ENCODE results near the gene GAN. TPM values are rescaled to one million over a fixed set of nuclear protein-coding genes. Genes with fewer than 3 reads are reported as not detected.

GAN gene
- total and polyA plus RNA-seq, 10 donors, result 0.54 to 10.3 (median 6.1) TPM

DNA sequence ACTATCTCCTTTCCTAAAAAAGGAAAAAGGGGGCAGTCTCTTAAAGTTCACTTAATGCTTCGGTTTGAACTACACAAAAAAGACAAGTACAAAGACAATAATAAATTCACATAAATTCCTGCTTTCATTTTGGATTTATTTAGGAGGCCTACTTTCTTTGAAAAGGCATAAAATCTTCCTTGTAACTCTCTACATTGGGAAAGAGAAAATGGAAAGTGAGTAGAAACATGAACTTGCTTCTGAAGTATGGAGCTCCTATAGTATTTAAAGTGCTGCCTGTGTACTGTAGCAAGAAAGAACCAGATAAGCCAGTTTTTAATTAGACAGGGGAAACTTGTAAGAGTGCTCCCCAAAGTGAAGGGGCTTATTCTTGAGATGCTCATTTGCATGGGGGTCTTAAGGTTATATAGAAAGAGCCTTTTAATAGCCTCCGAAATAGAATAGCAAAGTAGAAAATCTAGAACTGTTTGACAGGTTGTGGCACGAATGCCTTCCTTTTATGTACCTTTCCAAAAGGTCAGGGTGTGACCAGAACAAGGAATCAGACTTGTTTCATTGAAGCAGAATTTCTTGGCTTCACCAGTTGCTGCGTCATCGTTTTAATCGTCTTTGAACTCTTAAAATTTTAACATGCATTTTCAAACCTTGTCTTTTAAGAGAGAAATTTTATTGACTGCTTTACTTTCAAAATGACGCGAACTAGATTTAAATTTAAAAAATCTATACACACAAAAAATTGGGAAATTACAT is 12.9 kb downstream of the GAN start:
- no peak overlapping the region for H3K4me3 ChIP-seq
- no peaks in the 10 kb centered on the region for H3K9me3 ChIP-seq
- no peak for DNase-seq
- WGBS, 5 donors, result 81 to 91% (median 84%) methylated on average over 8 of the region's 8 CpGs
- intact Hi-C loops (cut with DNase I; ENCODE audit: low total_unique reads), result no loop called here
- no peak overlapping the region for H3K27ac ChIP-seq
- H3K36me3 ChIP-seq, result no peaks in the 10 kb centered on the region
- peaks cover 0 to 4% (median 0%) of the 10 kb centered on the region in 6 donors for H3K4me1 ChIP-seq
- TF ChIP-seq, protein P1, sequence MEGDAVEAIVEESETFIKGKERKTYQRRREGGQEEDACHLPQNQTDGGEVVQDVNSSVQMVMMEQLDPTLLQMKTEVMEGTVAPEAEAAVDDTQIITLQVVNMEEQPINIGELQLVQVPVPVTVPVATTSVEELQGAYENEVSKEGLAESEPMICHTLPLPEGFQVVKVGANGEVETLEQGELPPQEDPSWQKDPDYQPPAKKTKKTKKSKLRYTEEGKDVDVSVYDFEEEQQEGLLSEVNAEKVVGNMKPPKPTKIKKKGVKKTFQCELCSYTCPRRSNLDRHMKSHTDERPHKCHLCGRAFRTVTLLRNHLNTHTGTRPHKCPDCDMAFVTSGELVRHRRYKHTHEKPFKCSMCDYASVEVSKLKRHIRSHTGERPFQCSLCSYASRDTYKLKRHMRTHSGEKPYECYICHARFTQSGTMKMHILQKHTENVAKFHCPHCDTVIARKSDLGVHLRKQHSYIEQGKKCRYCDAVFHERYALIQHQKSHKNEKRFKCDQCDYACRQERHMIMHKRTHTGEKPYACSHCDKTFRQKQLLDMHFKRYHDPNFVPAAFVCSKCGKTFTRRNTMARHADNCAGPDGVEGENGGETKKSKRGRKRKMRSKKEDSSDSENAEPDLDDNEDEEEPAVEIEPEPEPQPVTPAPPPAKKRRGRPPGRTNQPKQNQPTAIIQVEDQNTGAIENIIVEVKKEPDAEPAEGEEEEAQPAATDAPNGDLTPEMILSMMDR (IDR thresholded peaks at IDR 0.05 in 8 of 11, conservative IDR thresholded peaks at IDR 0.05 in 3 of 11), result no peak
- no peak for TF ChIP-seq POLR2A (IDR thresholded peaks at IDR 0.05)
- no peak for TF ChIP-seq POLR2AphosphoS5 (IDR thresholded peaks at IDR 0.05)
- no peaks in the 10 kb centered on the region for H3K27me3 ChIP-seq (replicated peaks in 1 of 7)

DNA sequence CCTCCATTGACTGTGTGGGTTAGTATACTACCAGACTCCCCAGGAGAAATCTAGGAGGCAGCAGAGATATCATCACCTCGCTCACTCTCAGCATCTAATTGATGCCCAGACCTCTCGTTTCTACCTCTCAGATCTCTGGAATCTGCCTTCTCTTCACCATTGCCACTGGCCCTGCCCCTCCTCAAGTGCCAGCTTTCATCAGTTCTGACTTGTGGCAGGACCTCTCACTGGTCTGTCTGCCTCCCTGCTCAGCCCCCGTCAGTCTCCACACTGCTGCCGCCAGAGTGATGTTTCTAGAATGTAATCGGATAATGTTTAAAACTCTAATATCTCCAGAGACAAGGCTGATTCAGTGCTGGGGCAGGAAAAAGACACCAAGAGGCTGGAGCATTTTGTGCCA is 15.2 kb downstream of the GAN start:
- intact Hi-C loops (cut with DNase I; ENCODE audit: low total_unique reads), result no loop called here
- 78 to 98% (median 97%) methylated on average over 5 of the region's 5 CpGs for WGBS, 5 donors
- no peaks in the 10 kb centered on the region for H3K36me3 ChIP-seq
- H3K4me3 ChIP-seq, result no peak overlapping the region
- no peak for TF ChIP-seq POLR2AphosphoS5 (IDR thresholded peaks at IDR 0.05)
- TF ChIP-seq, protein P1 (IDR thresholded peaks at IDR 0.05 in 8 of 11, conservative IDR thresholded peaks at IDR 0.05 in 3 of 11), result no peak
- TF ChIP-seq POLR2A (IDR thresholded peaks at IDR 0.05), result no peak
- H3K4me1 ChIP-seq, result peaks cover 0 to 4% (median 0%) of the 10 kb centered on the region in 6 donors
- no peaks in the 10 kb centered on the region for H3K9me3 ChIP-seq
- no peaks in the 10 kb centered on the region for H3K27me3 ChIP-seq (replicated peaks in 1 of 7)
- H3K27ac ChIP-seq, result no peak overlapping the region
- DNase-seq, result no peak

DNA sequence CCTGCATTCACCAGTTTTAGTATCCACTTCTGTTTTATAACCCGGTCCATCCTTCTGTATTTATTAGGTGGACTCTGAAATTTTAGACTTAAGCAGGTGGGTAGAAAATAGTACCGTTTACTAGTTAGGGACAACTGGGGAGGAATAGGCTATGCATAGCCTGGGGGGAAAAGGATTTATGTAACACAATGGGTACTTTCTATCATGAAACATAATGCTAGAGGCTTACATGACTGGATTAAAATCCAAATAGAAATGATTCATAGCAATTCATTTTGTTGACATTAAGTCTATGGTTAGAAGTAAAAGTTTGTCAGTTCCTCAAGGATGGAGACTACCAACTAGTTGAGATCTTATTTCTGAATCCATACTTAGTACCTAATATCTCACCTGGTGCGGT is 18.6 kb downstream of the GAN start:
- no peaks in the 10 kb centered on the region for H3K36me3 ChIP-seq
- TF ChIP-seq POLR2A (IDR thresholded peaks at IDR 0.05), result no peak
- TF ChIP-seq, protein P1 (IDR thresholded peaks at IDR 0.05 in 8 of 11, conservative IDR thresholded peaks at IDR 0.05 in 3 of 11), result no peak
- no peak for TF ChIP-seq POLR2AphosphoS5 (IDR thresholded peaks at IDR 0.05)
- WGBS, 5 donors, result 93 to 100% (median 97%) methylated on average over 3 of the region's 3 CpGs
- H3K4me3 ChIP-seq, result no peak overlapping the region
- H3K4me1 ChIP-seq, result no peaks in the 10 kb centered on the region
- intact Hi-C loops (cut with DNase I; ENCODE audit: low total_unique reads), result no loop called here
- no peaks in the 10 kb centered on the region for H3K9me3 ChIP-seq
- no peak for DNase-seq
- no peak overlapping the region for H3K27ac ChIP-seq
- H3K27me3 ChIP-seq (replicated peaks in 1 of 7), result no peaks in the 10 kb centered on the region

DNA sequence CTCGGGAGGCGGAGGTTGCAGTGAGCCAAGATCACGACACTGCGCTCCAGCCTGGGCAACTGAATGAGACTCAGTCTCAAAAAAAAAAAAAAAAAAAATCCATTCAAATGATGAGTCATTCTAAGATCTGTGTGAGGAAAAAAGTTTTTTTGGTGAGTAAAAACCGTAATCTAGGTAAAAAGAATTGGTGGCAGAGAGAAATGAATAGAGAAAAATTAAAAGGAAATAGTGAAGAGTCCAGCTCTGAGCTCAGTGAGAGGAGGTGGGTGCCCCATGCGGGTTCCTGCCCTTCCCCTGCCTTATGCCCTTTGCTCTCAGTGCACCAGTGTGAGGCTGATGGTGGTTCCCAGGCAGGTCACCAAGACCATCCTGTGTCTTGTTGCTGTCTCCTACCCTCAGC is 20.9 kb downstream of the GAN start:
- Histone ChIP-seq H3K9me3 (no peaks in the 10 kb centered on the region), H3K4me3 (no peak overlapping the region), H3K36me3 (no peaks in the 10 kb centered on the region), H3K27ac (no peak overlapping the region), H3K4me1 (no peaks in the 10 kb centered on the region), H3K27me3 (replicated peaks in 1 of 7) (no peaks in the 10 kb centered on the region)
- 76 to 92% (median 83%) methylated on average over 6 of the region's 6 CpGs for WGBS, 5 donors
- intact Hi-C loops (cut with DNase I; ENCODE audit: low total_unique reads), result no loop called here
- no peak for DNase-seq
- TF ChIP-seq POLR2AphosphoS5 (IDR thresholded peaks at IDR 0.05) (no peak), POLR2A (IDR thresholded peaks at IDR 0.05) (no peak)
- TF ChIP-seq, protein P1 (IDR thresholded peaks at IDR 0.05 in 8 of 11, conservative IDR thresholded peaks at IDR 0.05 in 3 of 11), result no peak

All from spleen (tissue), 11 donors.